H9 (cell line): Measurements from ENCODE around the gene POU6F2. TPM values are rescaled to one million over a fixed set of nuclear protein-coding genes. Genes with fewer than 3 reads are reported as not detected.

Experiments
- DNase-seq: peaks from one replicate; pipeline ENCODE4 v3.0.0-alpha.2; 2017
- H2AFZ ChIP-seq: one replicate; pipeline ENCODE4 v1.6.1; 2013; ENCODE audit warnings: mild to moderate bottlenecking, low read length, control low read depth, moderate library complexity
- H2AK5ac ChIP-seq: 2 replicates; pipeline ENCODE4 v1.6.1; 2013; ENCODE audit warnings: low read length, control low read depth, mixed read lengths; ENCODE audit not compliant: insufficient read length
- H2BK120ac ChIP-seq: one replicate; pipeline ENCODE4 v1.6.1; 2013; ENCODE audit warnings: low read depth, mild to moderate bottlenecking, low read length, control low read depth, inconsistent platforms; ENCODE audit not compliant: poor library complexity, severe bottlenecking
- H2BK12ac ChIP-seq: 2 replicates; pipeline ENCODE4 v1.6.1; 2013; ENCODE audit warnings: low read length, control low read depth, mixed read lengths, low read depth; ENCODE audit not compliant: insufficient read length
- H2BK15ac ChIP-seq: 2 replicates; pipeline ENCODE4 v1.6.1; 2013; ENCODE audit warnings: low read depth, low read length, control low read depth
- H2BK20ac ChIP-seq: one replicate; pipeline ENCODE4 v1.6.1; 2013; ENCODE audit warnings: low read depth, mild to moderate bottlenecking, low read length, control low read depth, inconsistent platforms; ENCODE audit not compliant: poor library complexity, severe bottlenecking
- H2BK5ac ChIP-seq: 2 replicates; pipeline ENCODE4 v1.6.1; 2013; ENCODE audit warnings: low read length, control low read depth, mixed read lengths; ENCODE audit not compliant: insufficient read length
- H3K14ac ChIP-seq: 2 replicates; pipeline ENCODE4 v1.6.1; 2013; ENCODE audit warnings: low read length, control low read depth; ENCODE audit not compliant: insufficient read depth
- H3K18ac ChIP-seq: 2 replicates; pipeline ENCODE4 v1.6.1; 2013; ENCODE audit warnings: low read depth, mild to moderate bottlenecking, mixed read lengths, low read length, control low read depth; ENCODE audit not compliant: insufficient read length
- H3K23ac ChIP-seq: 2 replicates; pipeline ENCODE4 v1.6.1; 2013; ENCODE audit warnings: low read length, control low read depth, mixed read lengths, low read depth; ENCODE audit not compliant: insufficient read length
- H3K23me2 ChIP-seq: 2 replicates; pipeline ENCODE4 v1.6.1; 2013; ENCODE audit warnings: low read depth, mild to moderate bottlenecking, mixed read lengths, low read length, control low read depth; ENCODE audit not compliant: insufficient read length, poor library complexity, severe bottlenecking
- H3K27ac ChIP-seq: 2 replicates; pipeline ENCODE4 v1.5.1; 2013; ENCODE audit warnings: low read length, control low read depth, mixed read lengths, low read depth; ENCODE audit not compliant: insufficient read length
- H3K27me3 ChIP-seq: 2 replicates; pipeline ENCODE4 v1.6.1; 2013; ENCODE audit warnings: low read length, control low read depth, inconsistent platforms; ENCODE audit not compliant: insufficient read depth
- H3K4ac ChIP-seq: 2 replicates; pipeline ENCODE4 v1.6.1; 2013; ENCODE audit warnings: low read depth, mild to moderate bottlenecking, control low read depth, inconsistent platforms, low read length, moderate library complexity
- H3K4me1 ChIP-seq: 2 replicates; pipeline ENCODE4 v1.6.1; 2013; ENCODE audit warnings: low read length, control low read depth, inconsistent platforms; ENCODE audit not compliant: insufficient read depth
- H3K4me2 ChIP-seq: 2 replicates; pipeline ENCODE4 v1.6.1; 2013; ENCODE audit warnings: low read length, control low read depth, mixed read lengths; ENCODE audit not compliant: insufficient read length, insufficient read depth
- H3K56ac ChIP-seq: 2 replicates; pipeline ENCODE4 v1.6.1; 2013; ENCODE audit warnings: low read depth, mild to moderate bottlenecking, mixed read lengths, low read length, control low read depth; ENCODE audit not compliant: insufficient read length
- H3K79me1 ChIP-seq: 2 replicates; pipeline ENCODE4 v1.6.1; 2013; ENCODE audit warnings: low read depth, mild to moderate bottlenecking, moderate library complexity, low read length, control low read depth, inconsistent platforms; ENCODE audit not compliant: insufficient read depth, poor library complexity, severe bottlenecking
- H3K79me2 ChIP-seq: 2 replicates; pipeline ENCODE4 v1.6.1; 2013; ENCODE audit warnings: low read length, control low read depth, inconsistent platforms; ENCODE audit not compliant: insufficient read depth
- H3K9ac ChIP-seq: 2 replicates; pipeline ENCODE4 v1.6.1; 2013; ENCODE audit warnings: low read length, control low read depth, mixed read lengths; ENCODE audit not compliant: insufficient read length; ENCODE audit errors: extremely low read depth
- H3K9me3 ChIP-seq: one replicate; pipeline ENCODE4 v1.6.1; 2013; ENCODE audit warnings: low read depth, low read length, inconsistent platforms; ENCODE audit not compliant: control insufficient read depth
- H3T11ph ChIP-seq: one replicate; pipeline ENCODE4 v1.6.1; 2013; ENCODE audit warnings: mild to moderate bottlenecking, low read length, control low read depth, inconsistent platforms
- H4K20me1 ChIP-seq: one replicate; pipeline ENCODE4 v1.6.1; 2013; ENCODE audit not compliant: control insufficient read depth, insufficient read length, insufficient read depth
- H4K5ac ChIP-seq: 2 replicates; pipeline ENCODE4 v1.6.1; 2013; ENCODE audit warnings: low read depth, mild to moderate bottlenecking, mixed read lengths, low read length, control low read depth; ENCODE audit not compliant: insufficient read length
- H4K8ac ChIP-seq: replicated peaks from 2 replicates; pipeline ENCODE4 v1.6.1; 2013; ENCODE audit warnings: low read length, control low read depth, mixed read lengths, low read depth; ENCODE audit not compliant: insufficient read length
- H4K91ac ChIP-seq: 2 replicates; pipeline ENCODE4 v1.6.1; 2013; ENCODE audit warnings: low read depth, mild to moderate bottlenecking, moderate library complexity, mixed read lengths, low read length, control low read depth; ENCODE audit not compliant: insufficient read length
- H3K27ac Mint-ChIP-seq, 3 experiments: 2 replicates in 2 of 3; 3 replicates in 1 of 3; pipeline ENCODE4 v1.8.0; 2020 to 2021; ENCODE audit warnings: mixed read lengths in 3 of 3, mild to moderate bottlenecking in 1 of 3, moderate library complexity in 1 of 3
- H3K27me3 Mint-ChIP-seq: 2 replicates; pipeline ENCODE4 v1.8.0; 2021; ENCODE audit warnings: low read depth, mild to moderate bottlenecking, moderate library complexity, mixed read lengths
- H3K36me3 Mint-ChIP-seq, 3 experiments: 2 replicates in 2 of 3; 3 replicates in 1 of 3; pipeline ENCODE4 v1.8.0; 2020 to 2021; ENCODE audit warnings: low read depth in 3 of 3, mixed read lengths in 3 of 3; ENCODE audit not compliant: insufficient read depth in 1 of 3
- H3K4me1 Mint-ChIP-seq, 2 experiments: 2 replicates each; pipeline ENCODE4 v1.8.0; 2020; ENCODE audit warnings: mixed read lengths in 2 of 2
- H3K4me3 Mint-ChIP-seq, 2 experiments: 2 replicates in 1 of 2; 3 replicates in 1 of 2; pipeline ENCODE4 v1.8.0; 2020 to 2021; ENCODE audit warnings: mild to moderate bottlenecking in 2 of 2, mixed read lengths in 2 of 2, moderate library complexity in 1 of 2
- H3K9me3 Mint-ChIP-seq, 2 experiments: 2 replicates in 1 of 2; 3 replicates in 1 of 2; pipeline ENCODE4 v1.8.0; 2020; ENCODE audit warnings: mild to moderate bottlenecking in 2 of 2, mixed read lengths in 2 of 2, moderate library complexity in 1 of 2
- WGBS: extraction: QIAGEN DNeasy Blood & Tissue Kit; methylation state at CpG from one replicate; pipeline ENCODE4 v1.1.7; 2013; ENCODE audit warnings: missing lambda C conversion rate, low lambda C conversion rate, mixed read lengths; ENCODE audit not compliant: insufficient read length; ENCODE audit errors: extremely low coverage; 5-methylcytosine and 5-hydroxymethylcytosine counted together
- total RNA-seq: library from RNA; stranded (reverse); gene quantifications from 2 replicates; pipeline ENCODE4 v1.2.1, GENCODE V29; 2021
- TF ChIP-seq, protein P1 (sequence below): fragments of 200-600 bp; sonication (generic); conservative IDR thresholded peaks from 3 replicates; pipeline ENCODE4 v1.8.0; 2021; ENCODE audit warnings: antibody characterized with exemption, mild to moderate bottlenecking

POU6F2 gene
- total RNA-seq, 1 experiment from 2014 or later = 1.9 TPM

- Histone ChIP-seq H3K27me3 (no peaks in the 10 kb centered on the region), H2BK5ac (no peak overlapping the region), H2BK12ac (no peak overlapping the region), H3K4me1 (no peaks in the 10 kb centered on the region), H2BK15ac (no peak overlapping the region), H2AFZ (no peak overlapping the region), H4K20me1 (no peaks in the 10 kb centered on the region), H3K9me3 (no peaks in the 10 kb centered on the region), H3K4me2 (no peak overlapping the region), H4K8ac (no peak overlapping the region), H3K23ac (no peak overlapping the region), H3K79me1 (no peaks in the 10 kb centered on the region), H3K9ac (no peak overlapping the region), H2BK120ac (no peak overlapping the region), H3K27ac (no peak overlapping the region), H4K91ac (no peak overlapping the region), H3K56ac (no peak overlapping the region), H3K14ac (no peak overlapping the region), H3K79me2 (no peaks in the 10 kb centered on the region), H3K18ac (no peak overlapping the region), H2AK5ac (no peak overlapping the region), H4K5ac (no peak overlapping the region), H3K23me2 (no peaks in the 10 kb centered on the region), H3K4ac (no peak overlapping the region), H3T11ph (no peak overlapping the region), H2BK20ac (no peak overlapping the region)
- no peaks in the 10 kb centered on the region for H3K27me3 Mint-ChIP-seq
- H3K4me1 Mint-ChIP-seq = peaks cover 10 to 21% of the 10 kb centered on the region in 2 experiments
- H3K27ac Mint-ChIP-seq = no peak overlapping the region
- no peak overlapping the region for H3K4me3 Mint-ChIP-seq
- no peaks in the 10 kb centered on the region; a peak in 1 of 7 replicates for H3K36me3 Mint-ChIP-seq
- H3K9me3 Mint-ChIP-seq = no peaks in the 10 kb centered on the region
- DNase-seq = no peak
- no CpG with 5 or more reads among the region's 2 CpGs for WGBS
- TF ChIP-seq, protein P1, sequence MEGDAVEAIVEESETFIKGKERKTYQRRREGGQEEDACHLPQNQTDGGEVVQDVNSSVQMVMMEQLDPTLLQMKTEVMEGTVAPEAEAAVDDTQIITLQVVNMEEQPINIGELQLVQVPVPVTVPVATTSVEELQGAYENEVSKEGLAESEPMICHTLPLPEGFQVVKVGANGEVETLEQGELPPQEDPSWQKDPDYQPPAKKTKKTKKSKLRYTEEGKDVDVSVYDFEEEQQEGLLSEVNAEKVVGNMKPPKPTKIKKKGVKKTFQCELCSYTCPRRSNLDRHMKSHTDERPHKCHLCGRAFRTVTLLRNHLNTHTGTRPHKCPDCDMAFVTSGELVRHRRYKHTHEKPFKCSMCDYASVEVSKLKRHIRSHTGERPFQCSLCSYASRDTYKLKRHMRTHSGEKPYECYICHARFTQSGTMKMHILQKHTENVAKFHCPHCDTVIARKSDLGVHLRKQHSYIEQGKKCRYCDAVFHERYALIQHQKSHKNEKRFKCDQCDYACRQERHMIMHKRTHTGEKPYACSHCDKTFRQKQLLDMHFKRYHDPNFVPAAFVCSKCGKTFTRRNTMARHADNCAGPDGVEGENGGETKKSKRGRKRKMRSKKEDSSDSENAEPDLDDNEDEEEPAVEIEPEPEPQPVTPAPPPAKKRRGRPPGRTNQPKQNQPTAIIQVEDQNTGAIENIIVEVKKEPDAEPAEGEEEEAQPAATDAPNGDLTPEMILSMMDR = no peak
Measured at GRCh38 chr7:39198556-39198955, 220.8 kb downstream of the POU6F2 start.
